Ovary (tissue), 3 donors: Measurements from ENCODE around the gene NAT10.

Experiments used
- CTCF ChIP-seq, 3 donors: fragments of 450-650 bp in 2 of 3; fragments of 200-600 bp in 1 of 3; IDR thresholded peaks; one replicate each; pipeline versions ENCODE4 v1.5.1 to v1.8.0; 2016 to 2022; ENCODE audit warnings: antibody characterized with exemption in 3 of 3, mild to moderate bottlenecking in 1 of 3
- POLR2A ChIP-seq: fragments of 450-650 bp; IDR thresholded peaks from one replicate; pipeline ENCODE4 v1.6.1; 2017; ENCODE audit warnings: antibody characterized with exemption, mild to moderate bottlenecking, moderate library complexity
- donor health status: DM: no; HTN: no; CAD: no.

GRCh38 chr11:34183848-34184391 is 78.5 kb downstream of the NAT10 start:
- no peak for TF ChIP-seq CTCF (IDR thresholded peaks at IDR 0.05)
- no peak for TF ChIP-seq POLR2A
